ENCODE results near the gene KAT5. TPM values are rescaled to one million over a fixed set of nuclear protein-coding genes. Genes with fewer than 3 reads are reported as not detected.
"Not testable (repeated sequence)": the region's sequence is repeated elsewhere in the genome, so short reads cannot be mapped to it uniquely, and the experiment has no call there.

KAT5 gene
- total and polyA plus RNA-seq, 2 donors (not counting 3 experiments of a cell fraction or from before 2014, with no cell fraction given), result 35.8 to 48.8 TPM

- Histone ChIP-seq H3K4me2 (ENCODE audit: insufficient read depth, low read length) (no peak overlapping the region), H3K9me1 (replicated peaks; ENCODE audit: control insufficient read depth, extremely low read depth, insufficient read depth, low read length) (no peaks in the 10 kb centered on the region), H3K27ac (ENCODE audit: insufficient read depth, low read depth, low read length) (no peak overlapping the region), H3K4me3 (replicated peaks in 1 of 3; ENCODE audit: insufficient read depth in 1 of 3, low read depth in 1 of 3, low read length in 3 of 3) (no peak overlapping the region), H4K20me1 (replicated peaks; ENCODE audit: control insufficient read depth, extremely low read depth, insufficient read depth, low read length) (no peaks in the 10 kb centered on the region), H3K9ac (replicated peaks; ENCODE audit: extremely low read depth, insufficient read depth, low read length) (no peak overlapping the region), H3K4me1 (ENCODE audit: control insufficient read depth, extremely low read depth, insufficient read depth, low read length) (no peaks in the 10 kb centered on the region), H3K79me2 (ENCODE audit: control insufficient read depth, insufficient read depth, low read length) (no peaks in the 10 kb centered on the region), H3K36me3 (ENCODE audit: control insufficient read depth in 2 of 2, extremely low read depth in 1 of 2, insufficient read depth in 2 of 2, low read length in 2 of 2) (no peaks in the 10 kb centered on the region), H3K9me3 (replicated peaks; ENCODE audit: control insufficient read depth, insufficient read depth, low read length) (no peaks in the 10 kb centered on the region), H3K27me3 (ENCODE audit: control insufficient read depth in 2 of 2, insufficient read depth in 2 of 2, low read length in 2 of 2) (peaks cover 13 to 27% of the 10 kb centered on the region in 2 experiments), H2AFZ (ENCODE audit: low read depth, low read length) (no peak overlapping the region)
- no peak for DNase-seq (ENCODE audit: low read depth, low spot score)
- POLR2A ChIA-PET, result no interaction called here
- dilution Hi-C loops (cut with MboI; ENCODE audit: extremely low pct_ligation_motif_present, low sequenced_read_pairs), result no loop called here
- no peak for FAIRE-seq
- intact Hi-C loops (cut with micrococcal nuclease), result no loop called here
- BruUV-seq (replicated peaks), result no TSS peak
- CTCF ChIA-PET, result interaction anchor here (0.6 to 1.3 kb wide), 10 partner anchors 8 to 284 kb away, joined by 3 to 12 read pairs (median 4); partner anchors contain the start of gene FIBP
- no peak for TF ChIP-seq GATA2 (IDR thresholded peaks at IDR 0.05; ENCODE audit: insufficient read depth, insufficient read length, low read depth, low read length)
- TF ChIP-seq EZH2 (IDR thresholded peaks at IDR 0.05; ENCODE audit: borderline replicate concordance, low read depth, low read length, severe bottlenecking), result no peak
- TF ChIP-seq POLR2AphosphoS5 (IDR thresholded peaks at IDR 0.05; ENCODE audit: insufficient read depth, low read depth, low read length), result no peak
- no peak for TF ChIP-seq POLR2A (IDR thresholded peaks at IDR 0.05; ENCODE audit: low read depth, low read length)
- TF ChIP-seq, protein P1, sequence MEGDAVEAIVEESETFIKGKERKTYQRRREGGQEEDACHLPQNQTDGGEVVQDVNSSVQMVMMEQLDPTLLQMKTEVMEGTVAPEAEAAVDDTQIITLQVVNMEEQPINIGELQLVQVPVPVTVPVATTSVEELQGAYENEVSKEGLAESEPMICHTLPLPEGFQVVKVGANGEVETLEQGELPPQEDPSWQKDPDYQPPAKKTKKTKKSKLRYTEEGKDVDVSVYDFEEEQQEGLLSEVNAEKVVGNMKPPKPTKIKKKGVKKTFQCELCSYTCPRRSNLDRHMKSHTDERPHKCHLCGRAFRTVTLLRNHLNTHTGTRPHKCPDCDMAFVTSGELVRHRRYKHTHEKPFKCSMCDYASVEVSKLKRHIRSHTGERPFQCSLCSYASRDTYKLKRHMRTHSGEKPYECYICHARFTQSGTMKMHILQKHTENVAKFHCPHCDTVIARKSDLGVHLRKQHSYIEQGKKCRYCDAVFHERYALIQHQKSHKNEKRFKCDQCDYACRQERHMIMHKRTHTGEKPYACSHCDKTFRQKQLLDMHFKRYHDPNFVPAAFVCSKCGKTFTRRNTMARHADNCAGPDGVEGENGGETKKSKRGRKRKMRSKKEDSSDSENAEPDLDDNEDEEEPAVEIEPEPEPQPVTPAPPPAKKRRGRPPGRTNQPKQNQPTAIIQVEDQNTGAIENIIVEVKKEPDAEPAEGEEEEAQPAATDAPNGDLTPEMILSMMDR (IDR thresholded peaks at IDR 0.05; ENCODE audit: extremely low read depth in 1 of 2, insufficient read depth in 1 of 2, low read depth in 1 of 2, low read length in 2 of 2), result no peak
- no peak for TF ChIP-seq FOS (IDR thresholded peaks at IDR 0.05; ENCODE audit: borderline replicate concordance, insufficient read depth, low read length)
- no peak for TF ChIP-seq MAX (IDR thresholded peaks at IDR 0.05; ENCODE audit: insufficient read depth, insufficient read length)
- no peak for TF ChIP-seq JUN (IDR thresholded peaks at IDR 0.05; ENCODE audit: borderline replicate concordance, insufficient read depth, insufficient read length, low read depth)
- no peak for TF ChIP-seq MYC (IDR thresholded peaks at IDR 0.05; ENCODE audit: low read depth, low read length)
These were observed 33.0 kb downstream of the KAT5 start for GRCh38 chr11:65745049-65745448.

- FAIRE-seq; H3K36me3 ChIP-seq (ENCODE audit: control insufficient read depth in 2 of 2, extremely low read depth in 1 of 2, insufficient read depth in 2 of 2, low read length in 2 of 2); dilution Hi-C loops (cut with MboI; ENCODE audit: extremely low pct_ligation_motif_present, low sequenced_read_pairs); BruUV-seq (replicated peaks); POLR2A ChIA-PET; H3K9ac ChIP-seq (replicated peaks; ENCODE audit: extremely low read depth, insufficient read depth, low read length); intact Hi-C loops (cut with micrococcal nuclease); H3K4me1 ChIP-seq (ENCODE audit: control insufficient read depth, extremely low read depth, insufficient read depth, low read length); H3K79me2 ChIP-seq (ENCODE audit: control insufficient read depth, insufficient read depth, low read length); H3K27me3 ChIP-seq (ENCODE audit: control insufficient read depth in 2 of 2, insufficient read depth in 2 of 2, low read length in 2 of 2); H3K9me3 ChIP-seq (replicated peaks; ENCODE audit: control insufficient read depth, insufficient read depth, low read length); H4K20me1 ChIP-seq (replicated peaks; ENCODE audit: control insufficient read depth, extremely low read depth, insufficient read depth, low read length); H3K4me3 ChIP-seq (replicated peaks in 1 of 3; ENCODE audit: insufficient read depth in 1 of 3, low read depth in 1 of 3, low read length in 3 of 3); DNase-seq (ENCODE audit: low read depth, low spot score); H3K4me2 ChIP-seq (ENCODE audit: insufficient read depth, low read length); H3K9me1 ChIP-seq (replicated peaks; ENCODE audit: control insufficient read depth, extremely low read depth, insufficient read depth, low read length); H3K27ac ChIP-seq (ENCODE audit: insufficient read depth, low read depth, low read length); H2AFZ ChIP-seq (ENCODE audit: low read depth, low read length): not testable (repeated sequence)
- CTCF ChIA-PET, result interaction anchor here (1.3 to 4.6 kb wide), 2 partner anchors 8 to 37 kb away, joined by 3 to 27 read pairs; no protein-coding TSS in a partner anchor
These were observed 50.1 kb downstream of the KAT5 start for GRCh38 chr11:65762169-65762568.

GRCh38 chr11:65762816-65763215, 50.8 kb downstream of the KAT5 start:
- H3K27ac ChIP-seq (ENCODE audit: insufficient read depth, low read depth, low read length); H3K9ac ChIP-seq (replicated peaks; ENCODE audit: extremely low read depth, insufficient read depth, low read length); H2AFZ ChIP-seq (ENCODE audit: low read depth, low read length); H3K4me2 ChIP-seq (ENCODE audit: insufficient read depth, low read length); DNase-seq (ENCODE audit: low read depth, low spot score); H3K9me3 ChIP-seq (replicated peaks; ENCODE audit: control insufficient read depth, insufficient read depth, low read length); H3K4me1 ChIP-seq (ENCODE audit: control insufficient read depth, extremely low read depth, insufficient read depth, low read length); BruUV-seq (replicated peaks); H3K27me3 ChIP-seq (ENCODE audit: control insufficient read depth in 2 of 2, insufficient read depth in 2 of 2, low read length in 2 of 2); dilution Hi-C loops (cut with MboI; ENCODE audit: extremely low pct_ligation_motif_present, low sequenced_read_pairs); FAIRE-seq; POLR2A ChIA-PET; H3K79me2 ChIP-seq (ENCODE audit: control insufficient read depth, insufficient read depth, low read length); intact Hi-C loops (cut with micrococcal nuclease); H3K9me1 ChIP-seq (replicated peaks; ENCODE audit: control insufficient read depth, extremely low read depth, insufficient read depth, low read length); H3K36me3 ChIP-seq (ENCODE audit: control insufficient read depth in 2 of 2, extremely low read depth in 1 of 2, insufficient read depth in 2 of 2, low read length in 2 of 2); H3K4me3 ChIP-seq (replicated peaks in 1 of 3; ENCODE audit: insufficient read depth in 1 of 3, low read depth in 1 of 3, low read length in 3 of 3); H4K20me1 ChIP-seq (replicated peaks; ENCODE audit: control insufficient read depth, extremely low read depth, insufficient read depth, low read length): not testable (repeated sequence)
- CTCF ChIA-PET, result interaction anchor here (1.3 kb wide), 1 partner anchor 36 kb away, joined by 3 read pairs; no protein-coding TSS in a partner anchor

Measured in endothelial cell of umbilical vein (primary cell).